Activated T-cell treated with anti-CD3 and anti-CD28 coated beads for 4 hours (primary cell): ENCODE measurements around the gene MEI1.
"Not testable (repeated sequence)": the region's sequence is repeated elsewhere in the genome, so short reads cannot be mapped to it uniquely, and the experiment has no call there.

Experiments used
- DNase-seq: peaks from one replicate; pipeline ENCODE4 v3.0.0-alpha.2; 2020

MEI1 gene

DNA sequence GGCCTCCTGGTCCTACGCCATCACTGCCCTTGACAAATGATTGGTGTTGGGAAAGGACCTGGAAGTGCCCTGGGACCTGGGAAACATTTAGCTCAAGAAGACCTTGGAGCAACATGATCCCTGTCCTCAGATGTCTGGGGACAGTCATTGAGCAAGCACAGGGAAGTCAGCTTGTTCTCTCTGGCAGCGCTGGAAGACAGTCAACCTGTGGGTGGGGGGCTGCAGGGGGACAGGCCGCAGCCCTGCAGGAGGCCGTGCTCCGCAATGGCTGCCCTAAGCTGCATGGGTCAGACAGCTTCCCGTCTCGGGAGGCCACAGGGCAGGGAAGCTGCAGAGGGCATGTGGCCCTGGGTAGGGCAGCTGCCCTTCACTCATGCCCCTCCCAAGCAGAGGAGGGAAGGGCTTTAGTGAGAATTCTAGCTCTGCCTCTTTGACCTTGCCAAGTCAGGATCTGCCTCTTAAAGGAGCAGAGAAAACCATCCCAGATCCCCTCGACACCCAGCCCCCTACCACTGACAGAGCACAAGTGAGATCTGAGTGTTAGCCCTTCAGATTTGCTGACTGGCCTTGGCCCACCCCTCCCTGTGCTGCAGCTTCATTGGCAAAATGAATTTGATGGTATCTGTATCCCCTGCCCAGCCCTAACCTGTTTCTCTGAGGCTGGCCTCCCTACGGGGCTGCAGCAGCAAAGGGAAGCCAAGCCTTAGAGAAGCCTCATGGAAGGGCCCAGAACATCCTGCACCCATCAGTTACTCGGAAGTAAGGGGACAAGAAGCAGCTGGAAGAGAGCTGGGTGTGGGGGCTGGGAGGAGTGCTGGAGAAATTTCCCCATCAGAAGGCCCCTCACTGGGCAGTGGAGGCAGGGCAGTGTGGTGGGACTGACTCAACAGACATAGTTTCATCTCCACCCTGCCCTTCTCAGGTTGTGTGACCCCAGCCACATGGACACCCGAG lies 127.4 kb downstream of the MEI1 start:
- no peak for DNase-seq

- no peak for DNase-seq
Measured at GRCh38 chr22:41827671-41828070, 128.4 kb downstream of the MEI1 start.

DNA sequence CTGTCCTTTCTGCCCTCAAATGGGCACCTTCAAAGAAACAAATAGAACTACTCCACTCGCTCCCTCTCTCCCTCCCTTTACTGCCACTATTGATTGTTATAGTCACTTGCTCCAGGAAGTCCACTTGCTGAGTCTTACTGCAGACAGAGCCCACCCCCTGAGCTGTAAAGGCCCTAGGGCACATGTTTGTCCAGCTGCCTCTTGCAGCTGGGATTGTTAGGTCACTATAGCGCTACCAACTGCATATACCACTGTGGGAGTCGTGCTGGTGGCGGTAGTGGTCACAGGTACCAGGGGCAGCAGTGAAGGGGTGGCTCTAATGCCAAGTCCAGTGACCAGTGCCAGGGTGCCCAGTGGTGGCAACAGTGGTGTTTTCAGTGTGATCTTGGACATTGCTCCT lies 129.2 kb downstream of the MEI1 start:
- no peak for DNase-seq

- no peak for DNase-seq
Measured at GRCh38 chr22:41830174-41830573, 130.9 kb downstream of the MEI1 start.

GRCh38 chr22:41831383-41831782 lies 132.1 kb downstream of the MEI1 start:
- no peak for DNase-seq

GRCh38 chr22:41831828-41832552 lies 132.7 kb downstream of the MEI1 start:
- no peak for DNase-seq

GRCh38 chr22:41832553-41833368 lies 133.5 kb downstream of the MEI1 start, which contains the start of gene SREBF2:
Gene SREBF2 (plus strand): TSS chr22:41833105. CDS start chr22:41833271, 166 bp downstream.
- DNase-seq: peak; percentile 99

- DNase-seq: peak; percentile 19
Measured at GRCh38 chr22:41833369-41834004, 134.2 kb downstream of the MEI1 start.

- no peak for DNase-seq
Measured at GRCh38 chr22:41834005-41834944, 135.0 kb downstream of the MEI1 start.

- DNase-seq: not testable (repeated sequence)
Measured at GRCh38 chr22:41835462-41835861, 136.2 kb downstream of the MEI1 start.

DNA sequence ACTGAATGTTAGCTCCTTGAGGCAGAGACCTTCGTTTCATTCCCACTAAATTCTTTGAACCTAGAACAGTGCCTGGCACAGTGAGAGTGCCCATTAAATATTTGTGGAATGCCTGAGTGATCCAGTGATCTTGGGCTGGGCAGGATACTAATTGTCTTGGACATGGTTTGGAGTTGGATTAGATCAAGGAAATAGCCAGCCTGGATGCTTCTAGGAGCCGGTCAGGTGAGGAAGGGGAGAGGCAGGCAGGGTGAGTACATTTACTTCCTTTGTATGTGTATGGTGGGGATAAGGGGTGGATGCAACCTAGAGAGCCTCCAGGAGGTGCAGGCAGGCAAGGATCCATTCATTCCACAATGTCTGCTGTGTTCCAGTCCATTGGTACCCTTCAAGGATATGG lies 137.2 kb downstream of the MEI1 start:
- no peak for DNase-seq

GRCh38 chr22:41838842-41839618 lies 139.7 kb downstream of the MEI1 start:
- DNase-seq: no peak

DNA sequence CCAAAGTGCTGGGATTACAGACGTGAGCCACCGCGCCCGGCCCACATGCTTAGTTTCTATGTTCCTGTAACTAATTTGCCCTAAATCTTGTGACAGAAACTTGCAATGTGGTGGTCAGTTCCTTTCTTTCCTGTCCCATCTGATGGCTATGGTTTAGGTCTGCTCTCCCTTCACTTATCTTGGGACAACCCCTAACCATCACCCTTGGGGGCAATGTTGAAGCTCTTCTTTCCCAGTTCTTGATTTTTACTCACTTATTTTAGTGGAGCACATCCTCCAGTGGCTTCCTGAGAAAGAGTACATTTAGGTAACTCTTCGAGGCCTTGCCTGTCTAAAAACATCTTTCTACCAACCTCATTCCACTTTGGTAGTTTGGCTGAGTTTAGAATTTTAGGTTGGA lies 140.9 kb downstream of the MEI1 start:
- DNase-seq: no peak

DNA sequence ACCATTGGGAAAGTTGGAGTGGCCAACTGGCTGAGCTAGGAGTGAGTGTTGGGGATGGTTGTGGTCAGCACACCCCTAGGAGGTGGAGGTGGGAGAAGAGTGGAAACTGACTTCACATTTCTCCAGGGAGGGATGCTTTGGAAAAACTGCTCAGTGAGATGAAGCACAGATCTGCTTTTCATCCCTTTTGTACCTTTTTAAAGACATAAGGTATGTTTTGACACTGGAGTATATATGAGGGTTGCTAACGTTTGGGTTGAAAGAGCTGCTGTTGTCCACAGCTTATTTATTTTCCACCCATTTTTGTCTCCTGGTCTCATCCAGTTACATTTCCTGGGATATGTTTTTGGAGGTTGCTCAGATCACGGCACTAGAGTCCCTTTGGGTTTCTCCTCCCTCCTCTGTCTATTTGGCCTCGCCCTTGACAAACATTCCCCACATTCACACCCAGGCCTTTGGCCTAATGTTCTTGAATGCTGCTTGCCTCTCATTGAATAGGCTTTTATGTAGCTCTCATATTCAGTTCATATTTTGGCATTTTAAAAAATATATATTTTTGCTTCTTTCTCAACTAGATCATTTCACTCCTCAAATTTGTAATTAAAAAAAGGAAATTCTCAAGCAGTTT lies 141.9 kb downstream of the MEI1 start:
- DNase-seq: no peak

- DNase-seq: no peak
Measured at GRCh38 chr22:41842996-41843970, 144.0 kb downstream of the MEI1 start.

- no peak for DNase-seq
Measured at GRCh38 chr22:41844036-41844435, 144.7 kb downstream of the MEI1 start.

- no peak for DNase-seq
Measured at GRCh38 chr22:41844513-41844912, 145.2 kb downstream of the MEI1 start.

DNA sequence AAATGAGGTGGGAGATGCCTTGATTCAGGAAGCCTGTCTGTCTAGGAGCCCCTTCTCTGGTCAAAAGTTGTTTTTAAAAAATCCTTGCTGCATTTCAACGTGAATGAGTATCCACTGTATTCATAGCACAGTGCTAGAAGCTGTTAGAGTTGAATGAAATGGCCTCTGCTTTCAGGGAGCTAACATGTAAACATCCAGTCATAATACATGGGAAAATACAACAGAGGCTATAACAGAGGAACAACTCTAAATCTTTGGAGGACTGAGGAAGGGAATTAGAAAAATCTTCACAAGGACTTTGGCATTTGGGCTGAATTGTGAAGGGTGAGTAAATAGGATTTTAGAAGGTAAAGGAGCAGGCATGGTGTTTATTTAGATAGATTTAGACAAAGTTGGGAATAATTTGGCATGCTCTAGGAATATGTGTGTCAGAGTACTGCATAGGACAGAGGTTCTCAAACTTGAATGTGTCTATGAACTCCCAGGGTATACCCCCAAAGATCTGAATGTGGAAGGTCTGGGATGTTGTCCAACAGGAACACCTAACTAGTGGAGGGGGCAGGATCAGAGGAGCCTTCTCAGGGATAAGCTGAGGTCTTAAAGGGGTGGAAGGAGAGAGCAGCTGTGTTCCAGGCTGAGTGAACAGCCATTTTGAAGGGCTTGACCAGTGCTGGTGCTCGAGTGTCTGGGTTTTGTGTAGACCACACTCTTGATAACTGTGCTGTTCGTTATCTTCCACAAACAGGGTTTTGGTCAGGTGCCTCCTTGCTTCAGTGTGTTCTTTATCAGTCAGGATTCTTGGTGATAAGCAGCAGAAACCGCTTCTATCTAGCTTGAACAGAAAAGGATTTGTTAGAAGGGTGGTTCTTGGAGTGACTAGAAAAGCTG lies 146.3 kb downstream of the MEI1 start:
- DNase-seq: no peak
